Nucleus accumbens (tissue), 56 donors: Measurements from ENCODE around the gene CLEC6A.
"Not testable (repeated sequence)": the region's sequence is repeated elsewhere in the genome, so short reads cannot be mapped to it uniquely, and the experiment has no call there.

Experiments
- DNase-seq, 56 donors: peaks; one replicate each; lab custom pipeline; 2025; lab: John Stamatoyannopoulos, UW

CLEC6A gene

GRCh38 chr12:8455727-8456360, at the start of gene CLEC6A:
TSS of gene CLEC6A (plus strand) at chr12:8455962. CDS start at chr12:8456112, 150 bp downstream.
- no peak for DNase-seq

DNA sequence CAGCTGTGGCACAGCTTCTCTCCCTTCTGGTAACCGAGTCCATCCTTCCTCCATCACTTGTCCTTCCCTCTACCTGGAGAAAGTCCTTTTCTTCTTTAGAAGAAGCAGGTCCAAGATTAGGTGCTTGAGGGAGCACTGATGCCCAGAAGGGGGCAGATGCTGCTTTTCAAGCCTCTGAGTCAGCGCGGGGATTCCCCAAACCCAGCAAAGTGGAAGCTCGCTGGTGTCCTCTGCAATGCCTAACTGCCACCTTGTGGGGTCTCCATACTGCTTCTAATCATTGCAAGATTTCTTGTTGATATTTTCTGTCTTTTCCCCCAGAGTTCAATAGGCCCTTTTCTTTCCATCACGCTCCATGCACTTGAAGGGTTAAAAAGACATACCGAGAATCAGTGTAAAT, 36.2 kb upstream of the CLEC6A start:
- DNase-seq, result not testable (repeated sequence)

DNA sequence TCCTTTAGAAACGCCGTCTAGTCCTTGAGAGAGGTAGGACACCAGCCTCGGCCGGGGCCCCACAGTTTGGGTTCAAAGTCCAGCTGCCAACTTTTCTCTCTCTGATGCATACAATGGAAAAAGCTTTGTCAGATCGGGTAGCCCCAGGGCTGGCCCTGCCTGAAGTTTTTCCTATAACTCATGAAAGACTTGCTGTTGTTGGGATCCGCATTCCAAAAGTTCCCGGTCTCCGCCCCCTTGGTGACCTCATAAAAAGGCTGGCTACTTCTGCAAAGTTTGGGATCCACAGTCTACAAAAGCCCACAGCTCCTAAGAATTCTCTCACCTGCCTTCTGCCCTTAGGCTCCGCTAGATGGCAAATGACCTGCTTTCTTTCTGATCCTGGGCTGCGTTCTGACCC, 35.3 kb upstream of the CLEC6A start:
- DNase-seq, result no peak

DNA sequence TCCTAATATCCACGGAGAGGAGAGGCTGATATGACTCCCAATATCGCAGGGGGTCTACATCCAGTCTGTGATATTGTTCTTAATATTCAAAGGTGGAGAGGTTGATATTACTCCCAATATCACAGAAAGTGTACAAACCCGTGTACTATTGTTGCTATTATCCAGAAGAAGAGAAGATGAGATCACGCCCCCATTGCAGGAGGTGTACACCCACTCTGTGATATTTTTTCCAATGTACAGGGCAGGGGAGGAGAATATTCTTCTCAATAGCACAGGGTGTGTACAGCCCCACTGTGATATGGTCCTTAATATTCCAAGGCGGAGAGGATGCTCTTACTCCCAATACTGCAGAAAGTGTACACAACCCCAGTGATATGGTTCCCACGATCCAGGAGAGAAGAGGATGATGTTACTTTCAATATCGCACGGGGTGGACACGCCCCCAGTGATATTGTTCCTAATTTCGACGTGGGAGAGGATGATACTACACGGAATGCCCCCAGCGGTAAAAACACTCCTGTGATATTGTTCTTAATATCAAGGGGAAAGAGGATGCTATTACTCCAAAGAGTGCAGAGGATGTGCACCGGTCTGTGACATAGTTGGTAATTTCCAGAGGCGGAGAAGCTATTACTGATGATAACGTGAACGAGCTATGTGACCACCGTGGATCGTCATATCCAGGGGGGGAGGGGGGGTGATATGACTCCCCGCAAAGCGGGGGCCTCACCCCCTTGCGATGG, 11.1 kb upstream of the CLEC6A start:
- DNase-seq, result not testable (repeated sequence)

GRCh38 chr12:8445731-8446130, 10.0 kb upstream of the CLEC6A start:
- DNase-seq, result no peak

GRCh38 chr12:8446642-8447547, 8.9 kb upstream of the CLEC6A start:
- DNase-seq, result no peak

DNA sequence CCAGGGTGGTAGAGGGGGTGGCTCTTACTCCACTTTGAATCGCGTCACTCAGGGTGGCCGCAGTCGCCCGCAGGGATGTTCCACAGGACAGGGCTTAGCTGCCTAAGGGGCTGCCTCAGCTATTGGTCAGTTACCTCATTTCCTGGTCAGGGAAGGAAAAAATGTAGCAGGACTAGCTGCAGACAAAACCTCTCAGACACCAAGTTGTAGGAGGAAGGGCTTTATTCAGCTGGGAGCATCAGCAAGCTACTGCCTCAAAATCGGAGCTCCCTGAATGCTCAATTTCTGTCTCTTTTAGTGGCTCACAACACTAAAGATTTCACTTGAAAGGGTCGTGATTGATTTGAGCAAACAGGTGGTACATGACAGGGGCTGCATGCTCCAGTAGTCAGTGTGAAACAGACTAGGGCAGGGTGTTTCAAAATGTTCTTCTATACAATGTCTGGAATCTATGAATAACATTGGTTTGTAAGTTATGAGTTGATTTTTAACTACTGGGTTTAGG, 6.4 kb upstream of the CLEC6A start:
- no peak for DNase-seq

DNA sequence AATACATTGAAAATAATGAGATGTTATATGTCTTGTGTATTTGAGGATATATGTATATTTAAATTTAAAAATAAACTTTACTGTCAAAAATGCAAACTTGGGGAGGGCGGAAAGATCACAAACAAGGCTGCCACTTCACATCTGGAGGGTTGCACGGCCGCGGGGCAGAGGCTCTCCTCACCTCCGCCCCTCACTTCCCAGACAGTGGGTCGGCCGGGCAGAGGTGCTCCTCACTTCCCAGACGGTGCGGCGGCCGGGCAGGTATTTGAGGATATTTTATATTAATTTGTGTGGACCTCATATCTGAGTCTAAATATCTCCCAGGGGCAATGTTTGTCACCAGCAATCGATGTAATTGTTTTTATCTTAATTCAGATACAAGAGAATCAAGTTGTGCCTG, 3.7 kb upstream of the CLEC6A start:
- DNase-seq, result no peak

- DNase-seq, result no peak
Observed at GRCh38 chr12:8453021-8453513, 2.7 kb upstream of the CLEC6A start.

GRCh38 chr12:8453796-8454195, 2.0 kb upstream of the CLEC6A start:
- DNase-seq, result no peak

DNA sequence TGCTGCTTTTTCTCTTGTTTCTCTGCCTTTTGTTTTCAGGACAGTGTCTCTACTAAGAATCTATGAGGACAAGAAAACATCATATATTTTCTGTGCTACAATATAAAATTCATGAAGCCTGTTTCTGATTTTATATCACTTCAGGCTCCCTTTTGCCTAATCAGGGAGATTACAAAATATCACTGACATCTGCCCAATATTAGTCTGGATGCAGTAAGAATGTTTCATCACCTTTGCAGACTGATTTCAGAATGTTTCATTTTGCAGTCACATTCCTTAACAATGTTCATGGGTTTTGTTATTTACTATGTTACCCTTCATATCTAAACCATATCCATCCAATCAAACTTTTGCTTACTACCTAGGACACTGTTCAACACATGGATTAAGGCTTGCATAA, 491 bp upstream of the CLEC6A start:
- DNase-seq, result no peak

- DNase-seq, result no peak
Observed at GRCh38 chr12:8461426-8461825, 5.7 kb downstream of the CLEC6A start.

DNA sequence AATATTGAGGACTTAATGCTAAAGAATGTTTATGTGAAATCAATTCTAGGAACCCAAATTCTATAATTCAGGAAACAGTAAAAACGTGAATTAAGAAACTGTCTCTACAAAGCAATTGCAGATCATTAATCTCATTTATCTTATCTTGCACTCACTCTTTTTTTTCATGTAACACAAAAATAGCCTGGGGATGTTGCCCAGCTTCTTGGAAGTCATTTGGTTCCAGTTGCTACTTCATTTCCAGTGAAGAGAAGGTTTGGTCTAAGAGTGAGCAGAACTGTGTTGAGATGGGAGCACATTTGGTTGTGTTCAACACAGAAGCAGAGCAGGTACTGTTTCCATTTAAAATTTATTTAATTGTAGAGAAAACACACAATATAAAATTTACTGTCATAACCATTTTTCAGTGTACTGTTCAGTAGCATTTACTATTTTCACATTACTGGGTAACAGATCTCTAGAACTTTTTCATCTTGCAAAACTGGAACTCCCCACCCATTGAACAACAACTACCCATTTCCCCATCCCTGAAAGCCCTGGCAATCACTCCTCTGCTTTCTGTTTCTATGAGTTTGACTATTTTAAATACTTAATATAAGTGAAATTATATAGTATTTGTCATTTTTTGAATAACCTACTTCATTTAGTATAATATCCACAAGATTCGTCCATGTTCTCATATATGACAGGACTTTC, 9.7 kb downstream of the CLEC6A start:
- no peak for DNase-seq

- DNase-seq, result no peak
Observed at GRCh38 chr12:8466241-8466640, 10.5 kb downstream of the CLEC6A start.

DNA sequence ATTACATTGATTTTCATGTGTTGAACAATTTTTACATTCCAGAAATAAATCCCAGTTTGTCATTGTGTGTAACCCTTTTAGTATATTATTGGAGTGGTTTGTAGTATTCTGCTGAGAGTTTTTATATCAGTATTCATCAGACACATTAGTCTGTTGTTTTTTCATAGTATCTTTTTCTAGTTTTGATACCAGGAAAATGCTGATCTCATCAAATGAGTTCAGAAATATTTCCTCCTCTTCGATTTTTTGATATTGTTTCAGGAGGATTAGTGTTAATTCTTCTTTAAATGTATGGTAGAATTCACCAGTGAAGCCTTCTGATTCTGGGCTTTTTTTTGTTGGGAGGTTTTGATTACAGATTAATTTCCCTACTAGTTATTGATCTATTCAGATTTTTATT, 15.3 kb downstream of the CLEC6A start:
- no peak for DNase-seq

GRCh38 chr12:8475508-8476203, 19.9 kb downstream of the CLEC6A start:
- DNase-seq, result no peak

- DNase-seq, result no peak
Observed at GRCh38 chr12:8482571-8483061, 26.9 kb downstream of the CLEC6A start.

GRCh38 chr12:8483079-8483478, 27.3 kb downstream of the CLEC6A start:
- DNase-seq, result no peak
